HepG2 (cell line): Measurements from ENCODE around the gene SLC9A9.

Experiments
- ATF7 ChIP-seq, 2 experiments: fragments of 450-650 bp in 1 of 2; sonication (generic) in 1 of 2; formaldehyde crosslinking in 1 of 2; IDR thresholded peaks; 2 replicates each; pipeline versions ENCODE4 v1.4.0 to v1.6.1; 2016 to 2020; ENCODE audit warnings: antibody characterized with exemption in 1 of 2, mild to moderate bottlenecking in 1 of 2, missing genetic modification reagents in 1 of 2
- CTCF ChIP-seq: sonication (generic); formaldehyde crosslinking; IDR thresholded peaks from 2 replicates; pipeline ENCODE4 v1.5.0; 2020; ENCODE audit warnings: mild to moderate bottlenecking, missing genetic modification reagents, moderate library complexity
- EHMT2 ChIP-seq: fragments of 200-600 bp; sonication (generic); IDR thresholded peaks from 2 replicates; pipeline ENCODE4 v1.7.0; 2017; ENCODE audit warnings: antibody characterized with exemption, low read depth, low read length, borderline replicate concordance
- ERF ChIP-seq: IDR thresholded peaks from 2 replicates; pipeline ENCODE4 v1.6.1; 2018; ENCODE audit warnings: missing biosample characterization, missing genetic modification reagents
- JUN ChIP-seq: sonication (generic); formaldehyde crosslinking; IDR thresholded peaks from 2 replicates; pipeline ENCODE4 v1.4.0; 2020; ENCODE audit warnings: mild to moderate bottlenecking, missing genetic modification reagents
- NCOA2 ChIP-seq: sonication (generic); formaldehyde crosslinking; IDR thresholded peaks from 2 replicates; pipeline ENCODE4 v1.8.0; 2022; ENCODE audit warnings: inconsistent platforms
- PATZ1 ChIP-seq: sonication (generic); formaldehyde crosslinking; IDR thresholded peaks from 2 replicates; pipeline ENCODE4 v1.4.0; 2020; ENCODE audit warnings: missing genetic modification reagents
- TOE1 ChIP-seq: sonication (generic); formaldehyde crosslinking; IDR thresholded peaks from 2 replicates; pipeline ENCODE4 v1.4.0; 2020; ENCODE audit warnings: mild to moderate bottlenecking, missing genetic modification reagents
- ZNF607 ChIP-seq: sonication (generic); formaldehyde crosslinking; IDR thresholded peaks from 2 replicates; pipeline ENCODE4 v1.5.1; 2020; ENCODE audit warnings: missing genetic modification reagents, mild to moderate bottlenecking, borderline replicate concordance

DNA sequence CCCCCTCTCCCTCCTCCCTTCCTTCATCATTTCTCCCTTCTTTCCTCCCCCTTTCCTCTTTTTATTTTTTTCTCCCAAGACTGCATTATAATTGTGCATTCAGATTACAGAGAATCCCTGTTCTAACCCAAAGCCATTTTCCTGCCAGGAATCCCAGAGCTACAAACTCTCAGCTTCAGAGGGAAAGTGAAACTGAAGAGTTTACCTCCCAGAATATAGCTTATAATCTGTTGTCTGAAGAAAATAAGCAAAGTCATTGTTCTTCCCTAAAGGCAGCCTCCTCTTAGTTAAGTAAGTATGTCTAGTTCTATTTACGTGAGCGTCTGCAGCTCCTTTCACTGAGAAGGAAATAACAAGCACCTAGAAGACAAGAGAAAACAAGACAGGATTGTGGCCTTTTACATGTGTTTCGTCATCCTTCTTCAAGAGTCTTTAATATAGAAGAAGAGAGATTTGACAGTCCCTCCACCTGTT, 631.5 kb downstream of the SLC9A9 start:
- TF ChIP-seq PATZ1 (CRISPR knock-in tag) (no peak), NCOA2 (CRISPR knock-in tag) (no peak), JUN (CRISPR knock-in tag) (no peak), ERF (no peak), CTCF (CRISPR knock-in tag) (no peak), TOE1 (CRISPR knock-in tag) (no peak), ZNF607 (no peak), ATF7 (IDR thresholded peaks at IDR 0.05) (no peak), ATF7 (CRISPR knock-in tag; IDR thresholded peaks at IDR 0.05) (no peak), EHMT2 (no peak)
